A172 (cell line): Measurements from ENCODE around the gene OSM. TPM values are rescaled to one million over a fixed set of nuclear protein-coding genes. Genes with fewer than 3 reads are reported as not detected.

Source experiments
- DNase-seq: peaks from one replicate; pipeline ENCODE4 v3.0.0-alpha.2; 2015; ENCODE audit warnings: low spot score
- total RNA-seq: library from RNA; depleted of rRNA; stranded (reverse); fragments of >200 nt; shearing (Covaris generic); gene quantifications from 2 replicates; pipeline ENCODE4 v1.2.3, GENCODE V29; 2014; rRNA removed

Gene OSM
- total RNA-seq: not detected in 2 replicates

- no peak for DNase-seq
Measured at GRCh38 chr22:30266445-30267381, at the start of gene OSM. OSM (minus strand) TSS chr22:30266851; CDS start chr22:30266799, 52 bp downstream.

- DNase-seq: no peak
Measured at GRCh38 chr22:30315962-30316576, 49.4 kb upstream of the OSM start.

DNA sequence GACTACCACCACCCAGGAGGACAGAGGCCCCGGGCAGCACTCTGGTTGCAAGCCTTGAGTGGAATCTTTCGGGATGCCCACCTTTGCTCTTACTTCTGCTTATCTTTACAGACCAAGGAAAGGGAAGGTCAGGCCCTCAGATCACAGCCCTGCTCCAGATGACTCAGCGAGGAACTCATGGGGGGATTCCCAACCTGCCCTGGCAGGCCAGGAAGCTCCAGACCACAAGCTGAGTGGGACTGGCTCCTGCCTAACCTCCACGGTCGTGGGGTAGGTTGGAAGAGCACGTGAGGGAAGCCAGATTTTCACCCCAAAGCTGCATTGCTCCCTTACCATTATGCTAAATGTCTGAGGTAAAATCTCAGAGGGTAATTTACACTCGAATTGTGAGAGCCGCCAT lies 48.3 kb upstream of the OSM start:
- peak; percentile 79 for DNase-seq

- DNase-seq: no peak
Measured at GRCh38 chr22:30313527-30314363, 47.1 kb upstream of the OSM start.

- DNase-seq: peak; percentile 93
Measured at GRCh38 chr22:30312053-30312452, 45.4 kb upstream of the OSM start.

- DNase-seq: peak; percentile 74
Measured at GRCh38 chr22:30310881-30311771, 44.5 kb upstream of the OSM start.

DNA sequence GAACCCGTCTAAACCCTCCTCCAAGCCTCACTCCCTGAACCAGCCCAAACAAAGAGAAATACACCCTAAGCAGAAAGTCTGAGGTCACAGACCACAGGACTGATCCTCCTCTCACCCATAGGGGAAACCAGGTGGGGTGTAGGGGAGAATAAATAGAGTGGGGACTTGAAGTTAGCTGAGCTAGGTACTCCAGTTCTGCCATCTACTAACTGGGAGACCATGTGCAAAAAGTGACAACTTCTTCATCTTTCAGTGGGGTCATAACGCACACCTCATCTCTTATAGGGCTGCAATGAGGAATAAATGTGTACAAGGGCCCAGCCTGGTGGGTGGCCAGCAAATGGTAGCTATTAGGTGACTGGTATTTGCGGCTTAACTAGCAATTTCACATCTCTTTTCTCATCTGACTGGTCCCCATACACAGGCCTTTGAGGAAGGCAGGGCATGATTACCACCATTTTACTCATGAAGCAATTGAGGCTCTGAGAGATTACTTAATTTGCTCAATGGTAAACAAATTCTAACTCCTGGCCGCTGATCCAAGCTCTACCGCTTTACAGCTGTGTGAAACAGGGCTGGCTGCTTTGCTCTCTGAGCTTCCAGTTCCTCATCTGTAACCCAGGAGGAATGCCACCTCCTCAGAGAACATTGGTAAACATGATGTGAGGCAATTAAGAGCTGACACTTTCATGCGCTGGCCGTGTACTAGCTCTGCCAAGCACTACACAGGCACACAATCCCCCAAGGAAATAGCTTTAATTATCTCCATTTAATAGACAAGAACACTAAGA lies 43.5 kb upstream of the OSM start:
- DNase-seq: no peak

- DNase-seq: peak; percentile 67
Measured at GRCh38 chr22:30308518-30309230, 42.0 kb upstream of the OSM start.

DNA sequence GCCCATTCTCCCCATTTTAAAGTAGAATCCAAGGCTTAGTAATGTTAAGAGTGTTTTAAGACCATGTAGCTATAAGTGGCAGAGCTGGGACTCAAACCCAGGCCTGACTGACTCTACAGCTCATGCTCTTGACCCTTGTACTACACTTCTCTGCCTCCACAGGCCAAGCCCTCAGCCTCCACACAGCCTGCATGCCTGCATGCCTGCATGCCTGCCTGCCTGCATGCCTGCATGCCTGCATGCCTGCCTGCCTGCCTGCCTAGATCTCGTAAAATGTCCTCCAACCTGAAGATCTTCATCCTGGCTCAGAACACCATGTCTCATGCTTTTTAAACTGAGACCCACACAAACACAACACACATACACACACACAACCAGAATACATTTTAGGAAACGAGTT lies 41.4 kb upstream of the OSM start:
- no peak for DNase-seq

DNA sequence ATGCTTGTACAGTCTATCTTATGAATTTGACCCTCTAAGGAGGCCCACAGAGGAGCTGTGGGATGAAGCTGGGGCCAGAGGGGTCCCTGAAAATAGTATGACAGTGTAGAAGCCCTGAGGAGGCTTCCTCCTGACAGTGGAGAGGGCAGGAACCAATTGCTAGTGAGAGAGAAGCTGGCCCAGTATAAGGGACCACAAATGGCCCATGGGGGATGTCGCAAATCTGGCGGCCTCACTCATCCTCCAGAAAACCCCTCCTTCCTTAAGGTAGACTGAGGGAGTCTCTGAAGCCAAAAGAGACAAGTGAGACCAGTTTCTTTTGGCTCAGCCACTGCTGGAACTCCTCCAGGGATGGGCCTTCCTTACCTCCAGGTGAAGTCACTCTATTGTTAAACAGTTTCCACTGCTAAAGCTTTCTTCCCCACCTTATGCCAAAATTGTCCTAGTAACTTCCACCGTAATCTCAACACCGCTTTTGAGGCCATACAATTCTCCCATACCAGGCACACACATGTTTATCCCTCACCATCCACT lies 40.5 kb upstream of the OSM start:
- DNase-seq: no peak

DNA sequence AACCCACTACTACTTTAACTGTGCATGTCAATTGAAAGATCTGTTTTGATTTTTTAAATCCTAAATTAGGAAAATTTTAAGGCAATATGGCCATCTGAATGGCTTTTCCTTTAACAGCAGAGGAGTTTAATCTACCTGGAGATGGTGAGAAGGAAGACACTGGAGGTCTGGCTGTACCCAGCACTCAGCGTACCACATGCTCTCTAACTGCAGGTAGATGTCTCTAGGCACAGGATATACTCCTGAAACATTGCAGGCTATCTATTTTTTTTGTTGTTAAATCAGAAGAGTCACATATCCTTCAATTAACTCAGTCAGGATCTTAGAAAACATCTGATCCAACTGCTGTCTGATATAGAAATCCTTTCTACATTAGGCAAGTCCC lies 40.0 kb upstream of the OSM start:
- no peak for DNase-seq

DNA sequence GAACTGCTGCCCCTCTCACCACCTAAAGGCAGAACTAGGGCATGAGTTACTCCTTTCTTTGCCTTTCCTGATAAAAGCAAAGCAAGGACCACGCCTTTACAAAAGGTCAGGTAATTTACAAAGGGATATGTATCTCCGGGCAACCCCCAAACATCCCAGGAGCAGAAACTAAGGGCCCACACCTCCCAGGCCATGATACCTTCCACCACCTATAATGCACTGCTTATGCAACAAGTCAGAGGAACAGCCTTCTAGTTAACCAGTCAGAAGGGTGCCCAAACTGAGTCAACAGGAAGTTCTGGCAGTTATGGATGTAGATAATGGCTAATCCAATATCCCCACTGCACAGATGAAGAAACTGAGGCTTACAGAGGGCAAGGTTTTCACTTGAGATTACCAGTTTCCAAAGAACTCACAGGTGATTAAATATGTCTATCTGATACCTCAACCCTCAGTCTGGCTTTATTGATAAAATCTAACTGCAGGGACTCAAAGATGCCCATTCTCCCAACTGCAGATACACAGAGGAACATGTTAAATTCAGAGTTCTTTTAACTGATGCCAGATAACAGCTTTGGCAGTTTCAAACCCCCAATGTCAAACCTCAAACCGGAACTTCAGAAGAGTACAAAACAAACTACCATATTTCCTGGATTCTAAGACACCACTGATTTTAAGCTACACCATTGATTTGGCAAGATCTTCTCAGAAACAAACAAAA lies 39.4 kb upstream of the OSM start:
- no peak for DNase-seq

- no peak for DNase-seq
Measured at GRCh38 chr22:30305519-30305905, 38.9 kb upstream of the OSM start.

- DNase-seq: no peak
Measured at GRCh38 chr22:30304495-30305244, 38.0 kb upstream of the OSM start.

GRCh38 chr22:30302810-30303138 lies 36.1 kb upstream of the OSM start:
- DNase-seq: no peak

DNA sequence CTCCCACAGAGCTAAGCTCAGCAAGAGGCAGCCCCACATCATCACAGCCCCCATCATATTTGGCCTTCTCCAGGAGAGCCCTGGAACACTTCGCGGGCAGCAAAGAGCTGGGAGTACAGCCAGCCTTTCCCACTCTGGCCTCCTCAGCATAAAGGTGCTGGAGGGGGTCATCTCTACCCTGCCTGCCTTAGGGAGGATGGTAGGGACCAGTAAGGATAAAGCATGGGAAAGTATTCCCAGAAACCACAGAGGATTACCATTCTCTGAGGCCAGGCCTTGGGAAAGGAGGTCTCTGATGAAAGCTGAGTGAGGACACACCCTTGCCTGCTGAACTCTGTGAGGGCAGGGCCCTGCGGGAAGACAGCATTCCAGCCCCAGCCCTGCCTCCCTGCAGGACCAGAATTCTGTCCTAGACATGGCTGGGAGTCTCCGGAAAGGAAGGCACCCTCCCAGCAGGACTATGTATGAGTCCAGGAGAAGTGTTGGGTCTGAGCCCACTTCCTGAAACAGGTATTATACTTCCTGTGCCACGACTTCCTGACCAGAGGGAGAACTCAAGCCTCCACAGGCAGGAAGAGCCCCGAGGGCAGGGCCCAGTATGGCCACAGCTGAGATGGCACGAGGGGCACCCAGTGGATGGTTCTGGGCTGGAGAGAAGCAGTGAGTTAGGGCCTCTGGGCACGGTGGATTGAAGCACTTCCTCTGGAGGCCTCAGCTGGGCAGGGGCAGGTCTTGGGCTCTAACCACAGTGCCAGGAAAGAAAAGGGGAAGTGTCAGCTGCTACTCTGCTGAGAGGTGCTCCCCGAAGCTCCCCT lies 35.6 kb upstream of the OSM start:
- DNase-seq: peak; percentile 86

GRCh38 chr22:30299322-30299721 lies 32.7 kb upstream of the OSM start:
- DNase-seq: no peak
